Esophagus squamous epithelium (tissue), 5 donors: ENCODE results near the gene BRD3. TPM values are rescaled to one million over a fixed set of nuclear protein-coding genes. Genes with fewer than 3 reads are reported as not detected.

Experiments
- DNase-seq: peaks from one replicate; lab custom pipeline; 2025; lab: John Stamatoyannopoulos, UW
- H3K27ac ChIP-seq, 4 donors: fragments of 200-600 bp; sonication (generic); one replicate each; pipeline ENCODE4 v1.5.1; 2016 to 2019; ENCODE audit warnings: mild to moderate bottlenecking in 1 of 4
- H3K27me3 ChIP-seq, 4 donors: fragments of 200-600 bp; sonication (generic); 1 replicate in 3 of 4; 2 replicates in 1 of 4; pipeline versions ENCODE4 v1.5.1 to v1.6.0; 2017 to 2021; ENCODE audit warnings: antibody characterized with exemption in 1 of 4
- H3K36me3 ChIP-seq, 3 donors: fragments of 200-600 bp; sonication (generic); one replicate each; pipeline ENCODE4 v1.5.1; 2016 to 2019
- H3K4me1 ChIP-seq, 3 donors: fragments of 200-600 bp; sonication (generic); one replicate each; pipeline ENCODE4 v1.5.1; 2017 to 2019
- H3K4me3 ChIP-seq, 4 donors: fragments of 200-600 bp; sonication (generic); 1 replicate in 3 of 4; 2 replicates in 1 of 4; pipeline ENCODE4 v1.5.1; 2016 to 2019; ENCODE audit warnings: mild to moderate bottlenecking in 2 of 4, moderate library complexity in 1 of 4
- H3K9me3 ChIP-seq, 3 donors: fragments of 200-600 bp; sonication (generic); one replicate each; pipeline ENCODE4 v1.5.1; 2016 to 2019
- POLR2A ChIP-seq, 4 donors: fragments of 450-650 bp; IDR thresholded peaks; one replicate each; pipeline ENCODE4 v1.6.1; 2017; ENCODE audit warnings: antibody characterized with exemption in 4 of 4, mild to moderate bottlenecking in 4 of 4, moderate library complexity in 3 of 4
- WGBS, 2 donors: methylation state at CpG; one replicate each; pipeline ENCODE4 v1.1.5; 2018; 5-methylcytosine and 5-hydroxymethylcytosine counted together
- intact Hi-C: fragments of 100-400 bp; cut with DNase I; formaldehyde crosslinking; loops from one replicate; pipeline ENCODE4 v1.15.0; 2022
- total RNA-seq, 4 donors: library from RNA; depleted of rRNA; stranded (reverse); fragments of >200 nt; gene quantifications; one replicate each; pipeline ENCODE4 v1.1.0, GENCODE V29; 2016
- TF ChIP-seq, protein P1 (sequence below), 6 experiments: fragments of 450-650 bp in 4 of 6; fragments of 200-600 bp in 2 of 6; sonication (generic) in 2 of 6; IDR thresholded peaks; one replicate each; pipeline ENCODE4 v1.5.1; 2016 to 2019; ENCODE audit warnings: antibody characterized with exemption in 6 of 6, mild to moderate bottlenecking in 4 of 6, moderate library complexity in 4 of 6
- donor health status: DM: yes; HTN: yes; CAD: no.

The BRD3 gene
- total RNA-seq, 4 donors from 2014 or later, result 7.2 to 23.7 (median 9.4) TPM

DNA sequence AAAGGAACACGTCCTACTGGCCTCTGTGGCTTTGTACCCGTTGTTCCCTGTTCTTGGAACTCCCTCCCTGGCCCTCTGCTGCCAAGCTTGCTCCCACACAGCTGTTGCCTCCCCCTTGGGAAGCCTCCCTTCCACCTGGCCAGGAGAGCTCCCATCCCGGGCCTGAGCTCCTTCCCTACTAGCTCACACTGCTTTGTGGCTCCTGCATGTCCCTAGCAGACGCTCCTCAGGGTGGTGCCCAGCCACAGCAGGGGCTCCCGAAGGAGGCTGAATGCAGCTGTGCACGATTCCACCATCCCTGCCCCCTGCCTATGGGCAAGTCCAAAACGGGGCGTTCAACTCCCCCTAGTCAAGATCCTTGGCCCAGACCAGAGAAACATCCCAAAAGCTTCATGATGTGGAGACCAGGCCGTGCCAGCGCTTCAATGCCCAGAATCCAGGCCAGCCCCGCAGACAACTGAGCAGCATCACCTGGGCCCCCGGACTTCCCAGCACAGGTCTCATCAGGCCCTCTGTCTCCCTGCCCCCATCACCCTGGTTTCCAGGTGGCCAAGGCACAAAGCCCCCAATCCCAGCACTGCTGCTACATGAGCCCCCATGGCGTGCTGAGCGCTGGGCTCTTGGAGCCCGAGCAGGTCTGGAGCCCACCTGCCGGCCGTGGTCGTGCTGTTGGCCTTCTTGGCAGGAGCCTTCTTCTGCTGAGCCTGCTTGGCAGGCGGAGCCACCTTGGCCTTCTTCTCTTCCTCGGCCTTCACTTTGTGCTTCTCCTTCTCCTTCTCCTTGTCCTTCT, 28.2 kb downstream of the BRD3 start:
- Histone ChIP-seq H3K36me3 (peaks cover 31 to 98% (median 42%) of the 10 kb centered on the region in 3 donors), H3K4me1 (peaks cover 0 to 10% (median 4%) of the 10 kb centered on the region in 3 donors), H3K27ac (no peak overlapping the region), H3K9me3 (no peaks in the 10 kb centered on the region), H3K27me3 (no peaks in the 10 kb centered on the region), H3K4me3 (no peak overlapping the region)
- TF ChIP-seq, protein P1, sequence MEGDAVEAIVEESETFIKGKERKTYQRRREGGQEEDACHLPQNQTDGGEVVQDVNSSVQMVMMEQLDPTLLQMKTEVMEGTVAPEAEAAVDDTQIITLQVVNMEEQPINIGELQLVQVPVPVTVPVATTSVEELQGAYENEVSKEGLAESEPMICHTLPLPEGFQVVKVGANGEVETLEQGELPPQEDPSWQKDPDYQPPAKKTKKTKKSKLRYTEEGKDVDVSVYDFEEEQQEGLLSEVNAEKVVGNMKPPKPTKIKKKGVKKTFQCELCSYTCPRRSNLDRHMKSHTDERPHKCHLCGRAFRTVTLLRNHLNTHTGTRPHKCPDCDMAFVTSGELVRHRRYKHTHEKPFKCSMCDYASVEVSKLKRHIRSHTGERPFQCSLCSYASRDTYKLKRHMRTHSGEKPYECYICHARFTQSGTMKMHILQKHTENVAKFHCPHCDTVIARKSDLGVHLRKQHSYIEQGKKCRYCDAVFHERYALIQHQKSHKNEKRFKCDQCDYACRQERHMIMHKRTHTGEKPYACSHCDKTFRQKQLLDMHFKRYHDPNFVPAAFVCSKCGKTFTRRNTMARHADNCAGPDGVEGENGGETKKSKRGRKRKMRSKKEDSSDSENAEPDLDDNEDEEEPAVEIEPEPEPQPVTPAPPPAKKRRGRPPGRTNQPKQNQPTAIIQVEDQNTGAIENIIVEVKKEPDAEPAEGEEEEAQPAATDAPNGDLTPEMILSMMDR (IDR thresholded peaks at IDR 0.05), result no peak
- no peak for TF ChIP-seq POLR2A (IDR thresholded peaks at IDR 0.05)
- intact Hi-C loops, result no loop called here
- WGBS, 2 donors, result 88% methylated on average over 9 to 10 of the region's 20 CpGs
- DNase-seq, result no peak

DNA sequence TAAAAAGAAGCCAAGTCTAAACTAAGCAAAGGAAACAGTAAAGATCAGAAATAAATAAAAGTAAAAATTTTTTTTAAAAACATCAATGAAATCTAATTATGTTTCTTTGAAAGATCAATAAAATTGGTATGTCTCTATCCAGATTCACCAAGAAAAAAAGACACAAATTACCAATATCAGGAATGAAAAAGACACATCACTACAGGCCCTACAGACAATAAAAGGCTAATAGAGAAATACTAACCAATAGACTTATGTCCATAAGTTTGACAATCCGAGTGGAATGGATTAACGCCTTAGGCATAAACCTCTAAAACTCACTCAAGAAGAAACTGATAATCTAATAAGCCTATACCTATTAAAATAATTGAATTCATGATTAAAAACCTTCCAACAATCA, 30.2 kb downstream of the BRD3 start:
- WGBS, 2 donors, result 96 to 98% methylated on average over 2 of the region's 2 CpGs
- intact Hi-C loops, result no loop called here
- Histone ChIP-seq H3K4me1 (peaks cover 0 to 10% (median 4%) of the 10 kb centered on the region in 3 donors), H3K27ac (no peak overlapping the region), H3K36me3 (peaks cover 43 to 98% (median 59%) of the 10 kb centered on the region in 3 donors), H3K9me3 (no peaks in the 10 kb centered on the region), H3K4me3 (no peak overlapping the region), H3K27me3 (no peaks in the 10 kb centered on the region)
- DNase-seq, result no peak
- no peak for TF ChIP-seq POLR2A (IDR thresholded peaks at IDR 0.05)
- TF ChIP-seq, protein P1 (IDR thresholded peaks at IDR 0.05), result no peak

DNA sequence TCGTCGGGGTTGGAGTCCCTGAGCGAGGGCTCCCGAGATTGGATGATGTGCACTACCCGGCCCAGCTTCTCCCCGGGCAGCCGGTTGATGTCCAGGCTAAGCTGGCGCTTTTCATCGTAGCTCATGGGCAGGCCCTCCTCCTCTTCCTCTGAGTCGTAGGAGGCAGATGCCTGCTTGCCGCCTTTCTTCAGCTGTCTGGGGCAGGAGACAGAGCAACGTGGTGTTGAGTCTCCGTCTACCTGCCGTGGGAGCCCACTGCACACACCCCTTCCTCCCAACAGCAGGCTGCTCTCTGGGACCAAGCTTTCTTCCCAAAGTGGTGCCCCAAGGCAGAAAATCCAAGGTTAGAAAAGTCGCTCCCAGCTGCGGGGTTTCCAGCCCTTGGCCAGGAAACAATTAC, 31.7 kb downstream of the BRD3 start:
- Histone ChIP-seq H3K27me3 (no peaks in the 10 kb centered on the region), H3K36me3 (peaks cover 42 to 100% (median 57%) of the 10 kb centered on the region in 3 donors), H3K27ac (no peak overlapping the region), H3K4me3 (no peak overlapping the region), H3K4me1 (peaks cover 0 to 7% (median 4%) of the 10 kb centered on the region in 3 donors), H3K9me3 (no peaks in the 10 kb centered on the region)
- TF ChIP-seq, protein P1 (IDR thresholded peaks at IDR 0.05), result no peak
- no peak for TF ChIP-seq POLR2A (IDR thresholded peaks at IDR 0.05)
- no peak for DNase-seq
- 90 to 98% methylated on average over 12 to 15 of the region's 16 CpGs for WGBS, 2 donors
- intact Hi-C loops, result no loop called here

DNA sequence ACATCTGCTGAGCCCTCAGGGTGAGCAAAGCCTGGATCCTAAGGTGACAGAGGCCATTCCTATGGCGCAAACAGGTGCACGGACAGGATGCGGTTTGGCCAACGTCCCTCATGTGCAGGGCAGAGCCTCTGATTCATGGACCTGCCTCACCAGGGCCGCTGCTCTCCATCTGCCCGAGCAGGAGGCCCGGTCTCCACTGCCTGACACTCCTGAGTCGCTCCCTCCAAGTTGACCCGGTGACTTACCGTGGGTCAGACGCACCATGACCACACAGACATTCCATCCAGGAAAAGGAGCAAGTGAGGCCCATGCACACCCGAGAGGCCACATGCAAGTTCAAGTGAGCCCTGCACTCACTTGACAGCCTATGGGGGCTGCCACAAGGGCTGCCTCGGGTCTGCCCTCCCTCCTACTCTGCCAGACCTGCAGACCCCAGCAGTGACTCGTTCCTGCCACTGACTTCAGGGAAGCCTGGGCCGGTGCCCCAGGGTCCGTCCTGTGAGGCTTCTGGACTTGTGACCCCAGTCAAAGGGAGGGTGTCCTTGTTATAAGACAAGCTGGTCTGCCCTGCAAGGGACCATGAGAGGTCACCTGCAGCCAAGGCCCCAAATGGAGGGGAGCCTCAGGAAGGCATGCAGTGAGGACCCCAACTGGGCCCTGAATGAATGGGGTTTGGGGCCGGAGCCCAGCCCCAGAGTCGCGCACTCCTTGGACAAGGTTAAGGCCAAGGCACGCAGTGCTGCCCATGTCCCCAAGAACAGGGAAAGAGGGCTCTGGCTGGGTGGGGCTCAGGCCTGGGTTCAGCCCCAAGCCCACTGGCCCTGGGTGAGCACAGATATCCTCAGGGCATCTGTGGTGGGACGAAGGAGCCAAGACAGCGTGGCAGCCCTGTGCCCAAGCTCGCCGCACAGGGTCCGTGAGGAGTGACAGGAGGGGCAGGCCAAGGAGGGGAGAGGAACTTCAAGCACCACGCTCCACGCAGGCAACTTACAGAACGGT, 32.5 kb downstream of the BRD3 start:
- DNase-seq, result no peak

More for the DNA sequence above, 32.5 kb downstream of the BRD3 start:
- 93 to 96% methylated on average over 6 to 14 of the region's 28 CpGs for WGBS, 2 donors
- no peaks in the 10 kb centered on the region for H3K4me1 ChIP-seq
- no peak overlapping the region for H3K4me3 ChIP-seq
- H3K9me3 ChIP-seq, result no peaks in the 10 kb centered on the region
- peaks cover 42 to 100% (median 53%) of the 10 kb centered on the region in 3 donors for H3K36me3 ChIP-seq
- intact Hi-C loops, result no loop called here
- no peak overlapping the region for H3K27ac ChIP-seq
- no peaks in the 10 kb centered on the region for H3K27me3 ChIP-seq
- TF ChIP-seq, protein P1 (IDR thresholded peaks at IDR 0.05), result no peak
- TF ChIP-seq POLR2A (IDR thresholded peaks at IDR 0.05), result no peak
